DMS 273 (cell line): ENCODE results near the gene ATP13A2.

Source experiments
- DNase-seq: peaks from one replicate; lab custom pipeline; 2025; ENCODE audit not compliant: unreplicated experiment; lab: John Stamatoyannopoulos, UW

Gene ATP13A2

DNA sequence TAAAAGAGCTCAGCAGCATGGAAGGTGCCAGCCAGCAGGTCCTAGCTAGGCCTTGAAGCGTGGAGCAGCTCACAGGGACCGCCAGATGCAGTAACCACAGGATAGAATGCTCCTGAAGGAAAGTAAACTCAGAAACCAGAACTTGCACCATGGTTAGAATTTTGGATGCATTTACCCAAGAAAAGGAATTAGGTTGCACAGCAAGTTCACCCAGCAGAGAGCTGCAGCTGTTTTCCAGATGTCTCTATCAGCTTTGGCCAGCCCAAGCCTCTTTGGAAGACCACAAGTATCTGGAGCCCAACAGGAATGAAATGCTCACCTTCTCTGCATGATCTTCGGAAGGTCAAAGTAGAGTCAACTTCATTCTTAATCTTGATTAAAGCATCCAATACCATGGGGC, 21.0 kb upstream of the ATP13A2 start:
- no peak for DNase-seq

DNA sequence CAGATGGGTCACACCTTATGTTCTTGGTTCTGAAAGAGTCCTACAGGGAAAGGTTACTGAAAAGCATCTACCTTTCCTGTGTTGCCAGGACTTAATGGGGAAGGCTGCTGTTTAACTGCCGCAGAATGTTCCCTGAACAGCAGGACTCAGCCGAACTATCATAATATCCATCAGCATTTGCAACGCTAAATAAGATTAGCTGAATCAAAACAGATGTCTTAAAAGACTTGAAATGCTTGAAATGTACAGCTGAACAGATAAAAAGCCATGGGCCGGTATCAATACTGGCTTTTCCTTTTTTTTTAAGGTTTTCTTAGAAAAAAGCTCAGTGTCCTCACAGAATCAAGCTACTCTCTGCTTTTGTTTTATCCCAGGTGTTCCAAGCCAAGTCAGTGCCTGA, 19.7 kb upstream of the ATP13A2 start:
- DNase-seq, result no peak

- DNase-seq, result no peak
These were observed 18.5 kb upstream of the ATP13A2 start for GRCh38 chr1:17030206-17030605.

GRCh38 chr1:17028662-17029188, 17.0 kb upstream of the ATP13A2 start:
- no peak for DNase-seq

DNA sequence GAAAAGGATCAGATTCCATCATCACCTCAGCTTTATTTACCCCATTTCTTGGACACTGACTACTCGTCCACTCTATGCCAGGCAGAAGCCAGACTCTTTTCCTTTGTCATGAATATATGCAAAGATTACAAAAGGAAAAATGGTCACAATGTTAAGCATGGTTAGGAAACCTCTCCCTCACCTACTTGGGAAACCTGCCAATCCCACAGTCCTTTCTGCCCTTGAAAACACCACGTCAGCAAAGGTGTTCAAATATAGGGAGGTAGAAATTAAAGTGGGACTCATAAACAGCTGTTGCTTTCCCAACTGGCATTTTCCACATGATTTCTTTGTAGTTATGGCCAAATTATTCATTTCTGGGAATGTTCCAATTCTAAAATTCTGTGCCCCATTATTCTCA, 16.2 kb upstream of the ATP13A2 start:
- DNase-seq, result no peak

DNA sequence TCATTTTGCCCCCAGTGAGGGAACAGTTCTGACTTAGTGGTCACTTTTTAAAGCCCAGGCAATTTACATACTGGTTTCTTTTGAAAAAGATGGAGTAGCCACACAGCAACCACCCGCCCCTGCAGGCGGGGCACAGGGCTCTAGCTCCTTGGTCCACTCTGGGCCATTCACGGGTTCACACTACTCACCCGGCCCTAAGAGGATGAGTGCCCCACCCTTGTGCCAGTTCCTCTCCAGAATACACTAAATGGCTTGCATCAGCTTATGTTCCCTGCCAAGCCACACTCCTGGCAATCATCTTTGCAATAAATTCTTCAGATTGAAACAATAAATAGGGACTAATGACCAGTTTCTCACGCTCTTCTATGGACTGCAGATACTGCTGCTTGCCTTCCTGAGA, 15.7 kb upstream of the ATP13A2 start:
- no peak for DNase-seq

DNA sequence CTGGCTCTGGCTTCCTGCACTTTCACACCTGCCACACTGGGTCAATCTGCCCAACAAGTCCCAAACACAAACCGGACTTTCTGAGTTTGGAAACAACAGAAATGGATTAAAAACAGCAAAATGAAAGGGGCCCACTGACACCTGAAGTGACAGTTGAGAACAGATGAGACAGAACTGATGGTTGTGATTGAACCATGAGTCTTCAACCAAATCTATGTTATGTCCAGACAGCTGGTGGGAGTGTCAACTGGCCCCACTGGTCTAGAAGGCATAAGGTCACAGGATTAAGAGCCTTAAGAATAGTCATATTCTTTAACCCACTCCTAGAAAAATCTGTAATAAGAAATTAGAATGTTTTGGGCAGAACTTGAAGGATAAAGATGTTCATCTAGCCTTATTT, 13.0 kb upstream of the ATP13A2 start:
- DNase-seq, result no peak

DNA sequence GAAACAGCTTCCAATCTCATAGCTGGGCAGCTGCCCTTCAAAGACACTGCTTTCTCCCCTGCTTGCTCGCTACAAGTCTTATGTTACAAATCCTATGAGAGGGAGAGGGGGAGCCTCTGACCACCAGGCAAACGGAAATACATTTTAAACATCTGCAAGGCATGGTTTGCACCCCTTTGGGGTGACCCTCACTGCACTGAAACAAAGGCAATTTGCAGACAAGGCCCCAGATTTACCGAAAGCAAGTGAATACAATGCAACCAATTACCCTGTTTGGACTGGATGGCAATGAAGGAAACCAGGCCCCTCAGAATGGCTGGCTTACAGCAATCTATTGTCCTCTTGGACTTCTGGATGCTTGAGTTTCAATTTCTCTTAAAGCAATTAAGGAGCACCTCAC, 11.8 kb upstream of the ATP13A2 start:
- DNase-seq, result no peak

GRCh38 chr1:17023102-17023501, 11.4 kb upstream of the ATP13A2 start:
- no peak for DNase-seq

- DNase-seq, result no peak
These were observed 10.2 kb upstream of the ATP13A2 start for GRCh38 chr1:17021896-17022295.

GRCh38 chr1:17020502-17020901, 8.8 kb upstream of the ATP13A2 start:
- no peak for DNase-seq

DNA sequence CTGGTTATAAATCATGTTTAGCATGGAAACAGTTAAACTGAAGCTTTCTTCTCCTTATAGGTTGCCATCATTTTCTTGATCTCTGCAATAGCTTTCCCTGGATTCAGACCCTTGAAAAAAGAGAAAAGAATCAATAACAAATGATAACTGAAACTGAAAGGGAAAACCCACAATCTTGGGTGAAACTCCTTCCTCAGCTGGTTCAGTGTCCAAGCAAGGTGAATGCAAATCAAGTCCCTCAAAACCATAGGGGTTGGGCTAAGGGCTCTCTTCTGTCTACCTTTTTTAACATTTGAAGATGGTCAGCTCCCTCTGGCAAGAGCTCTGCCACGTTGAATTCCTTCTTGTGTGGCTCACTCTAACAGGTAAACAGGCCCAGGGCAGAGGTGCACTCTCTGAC, 7.1 kb upstream of the ATP13A2 start:
- no peak for DNase-seq

- no peak for DNase-seq
These were observed 5.7 kb upstream of the ATP13A2 start for GRCh38 chr1:17017435-17017834.

- DNase-seq, result no peak
These were observed 4.6 kb upstream of the ATP13A2 start for GRCh38 chr1:17016317-17016661.

GRCh38 chr1:17014671-17015567, 3.2 kb upstream of the ATP13A2 start:
- no peak for DNase-seq

GRCh38 chr1:17013491-17014320, 2.0 kb upstream of the ATP13A2 start:
- peak; percentile 44 for DNase-seq

DNA sequence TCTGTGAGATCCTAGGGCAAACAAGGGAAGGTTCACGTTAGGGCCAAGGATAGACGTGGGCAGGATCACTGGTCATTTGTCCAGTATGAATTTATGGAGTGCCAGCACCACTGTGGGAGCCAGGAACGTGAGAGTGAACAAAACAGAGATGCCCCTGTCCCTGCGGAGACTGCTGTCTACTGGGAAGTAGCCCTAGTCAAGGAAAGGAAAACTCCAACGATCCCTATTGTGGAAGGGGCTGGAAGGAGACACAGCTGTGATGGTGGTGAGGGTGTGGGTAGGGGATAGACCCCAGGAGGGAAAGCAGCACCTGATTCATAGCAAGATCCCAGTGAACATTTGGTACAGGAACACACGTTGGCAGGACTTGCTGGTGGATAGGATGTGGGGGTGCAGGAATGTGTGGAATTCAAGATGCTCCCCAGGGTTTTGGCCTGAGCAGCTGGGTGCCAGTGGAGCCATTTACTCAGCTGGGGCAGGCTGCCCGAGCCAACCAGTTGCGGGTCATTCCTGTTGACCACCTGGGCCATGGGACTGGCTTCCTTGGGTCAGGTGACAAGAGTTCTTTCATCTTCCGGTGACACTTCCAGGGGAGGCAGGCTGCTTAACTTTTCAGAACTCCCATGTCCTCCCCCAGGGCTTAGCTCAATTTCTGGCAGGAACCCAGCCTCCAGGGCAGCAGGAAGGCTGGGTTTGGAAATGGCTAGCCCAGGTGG, 1.2 kb upstream of the ATP13A2 start:
- DNase-seq, result peak; percentile 44

- DNase-seq, result no peak
These were observed 663 bp downstream of the ATP13A2 start for GRCh38 chr1:17011092-17011438.

DNA sequence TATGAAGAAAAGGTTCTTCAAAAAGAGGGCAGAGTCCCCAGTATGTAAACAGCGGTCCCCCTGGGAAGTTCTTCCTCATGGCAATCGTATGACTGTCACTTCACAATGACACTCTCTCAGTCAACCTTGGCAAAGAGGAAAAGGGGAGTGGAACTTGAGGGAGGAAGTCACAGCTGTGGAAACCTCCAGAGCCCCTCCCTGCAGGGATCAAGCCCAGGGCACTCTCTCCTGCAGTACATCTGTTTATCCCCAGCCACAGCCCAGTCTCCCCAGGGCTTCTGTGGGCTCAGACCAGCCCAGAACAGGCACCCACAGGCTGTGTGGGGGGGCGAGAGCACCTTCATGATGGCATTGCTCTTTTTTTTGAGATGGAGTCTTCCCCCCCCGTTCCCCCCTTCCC, 2.0 kb downstream of the ATP13A2 start:
- DNase-seq, result peak; percentile 23

DNA sequence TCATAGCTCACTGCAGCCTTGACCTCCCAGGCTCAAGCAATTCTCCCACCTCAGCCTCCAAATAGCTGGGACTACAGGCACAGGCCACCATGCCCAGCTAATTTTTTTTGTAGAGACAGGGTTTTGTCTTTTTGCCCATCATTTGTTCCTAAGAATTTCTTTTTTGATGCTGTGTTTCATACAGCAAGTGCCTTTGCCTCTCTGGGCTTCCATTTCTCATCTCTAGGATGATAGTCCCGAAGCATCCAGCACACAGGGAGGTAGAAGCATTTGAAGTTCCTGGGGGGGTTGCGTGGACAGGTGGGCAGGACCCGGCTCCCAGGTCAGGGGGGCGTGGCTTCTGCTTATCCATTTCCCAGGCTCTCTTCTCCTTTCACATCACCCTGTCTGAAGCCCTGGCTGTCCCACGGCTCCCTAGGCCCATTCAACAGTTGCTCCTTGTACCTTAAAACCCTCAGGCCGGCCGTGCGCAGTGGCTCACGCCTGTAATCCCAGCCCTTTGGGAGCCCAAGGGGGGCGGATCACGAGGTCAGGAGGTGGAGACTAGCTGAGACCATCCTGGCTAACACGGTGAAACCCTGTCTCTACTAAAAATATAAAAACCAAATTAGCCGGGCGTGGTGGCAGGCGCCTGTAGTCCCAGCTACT, 3.4 kb downstream of the ATP13A2 start:
- DNase-seq, result no peak

DNA sequence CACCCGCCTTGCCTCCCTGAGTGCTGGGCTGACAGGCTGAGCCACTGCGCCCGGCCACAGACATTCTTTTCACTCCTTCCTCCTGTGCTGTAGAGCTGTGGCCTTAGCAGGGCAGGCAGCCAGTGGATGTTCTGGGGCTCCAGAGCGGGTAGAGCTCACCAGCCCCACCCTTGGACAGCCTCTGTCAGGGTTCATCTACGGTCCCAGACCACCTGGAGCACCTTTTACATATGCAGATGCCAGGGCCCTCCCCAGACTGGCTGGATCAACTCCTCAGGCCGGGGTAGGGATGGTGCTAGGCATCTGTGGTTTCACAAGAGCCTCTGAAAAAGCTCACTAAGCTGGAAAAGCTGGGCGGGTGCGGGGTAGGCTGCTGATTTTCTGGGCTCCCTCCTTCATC, 4.6 kb downstream of the ATP13A2 start:
- no peak for DNase-seq
